HepG2 (cell line): Measurements from ENCODE around the gene RFTN1.

Experiments used
- CEBPB ChIP-seq: IDR thresholded peaks from 2 replicates; pipeline ENCODE4 v1.6.1; 2011; ENCODE audit warnings: low read depth, low read length, improper control_type of control experiment, borderline replicate concordance
- EZH2 ChIP-seq: conservative IDR thresholded peaks from 2 replicates; pipeline ENCODE4 v1.6.1; 2012; ENCODE audit warnings: mild to moderate bottlenecking, low read depth, low read length, moderate library complexity
- HDAC2 ChIP-seq: sonication (generic); formaldehyde crosslinking; IDR thresholded peaks from 2 replicates; pipeline ENCODE4 v1.4.0; 2020; ENCODE audit warnings: missing genetic modification reagents
- HOXA5 ChIP-seq: sonication (generic); formaldehyde crosslinking; IDR thresholded peaks from 2 replicates; pipeline ENCODE4 v1.4.0; 2020; ENCODE audit warnings: missing genetic modification reagents
- KDM1A ChIP-seq: IDR thresholded peaks from 2 replicates; pipeline ENCODE4 v1.6.1; 2016; ENCODE audit warnings: missing compliant biosample characterization
- NFIC ChIP-seq: IDR thresholded peaks from 2 replicates; pipeline ENCODE4 v1.6.1; 2012; ENCODE audit warnings: mild to moderate bottlenecking, low read length, inconsistent platforms
- POLR2A ChIP-seq, 2 experiments: IDR thresholded peaks; 2 replicates each; pipeline ENCODE4 v1.6.1; 2011; ENCODE audit warnings: low read depth in 2 of 2, low read length in 2 of 2, mild to moderate bottlenecking in 1 of 2, moderate library complexity in 1 of 2; ENCODE audit not compliant: insufficient read depth in 1 of 2
- SMARCE1 ChIP-seq: fragments of 450-650 bp; IDR thresholded peaks from 2 replicates; pipeline ENCODE4 v1.6.1; 2017; ENCODE audit warnings: borderline replicate concordance
- TF ChIP-seq, protein P1 (sequence below): sonication (generic); formaldehyde crosslinking; IDR thresholded peaks from 2 replicates; pipeline ENCODE4 v1.8.1; 2022; ENCODE audit warnings: low read depth, mild to moderate bottlenecking, missing genetic modification reagents
- TF ChIP-seq, protein P2 (sequence below): sonication (generic); formaldehyde crosslinking; IDR thresholded peaks from 2 replicates; pipeline ENCODE4 v1.5.0; 2020; ENCODE audit warnings: mild to moderate bottlenecking, missing genetic modification reagents, moderate library complexity
- TF ChIP-seq, protein P3 (sequence below): sonication (generic); formaldehyde crosslinking; IDR thresholded peaks from 2 replicates; pipeline ENCODE4 v1.4.0; 2020; ENCODE audit warnings: low read depth, mild to moderate bottlenecking, missing genetic modification reagents
- TF ChIP-seq, protein P4 (sequence below): sonication (generic); formaldehyde crosslinking; IDR thresholded peaks from 2 replicates; pipeline ENCODE4 v1.4.0; 2020; ENCODE audit warnings: missing genetic modification reagents
- TF ChIP-seq, protein P5 (sequence below): sonication (generic); formaldehyde crosslinking; IDR thresholded peaks from 2 replicates; pipeline ENCODE4 v1.5.1; 2020; ENCODE audit warnings: mild to moderate bottlenecking, missing genetic modification reagents, moderate library complexity
- TF ChIP-seq, protein P6 (sequence below): IDR thresholded peaks from 2 replicates; pipeline ENCODE4 v1.6.1; 2012; ENCODE audit warnings: inconsistent platforms

DNA sequence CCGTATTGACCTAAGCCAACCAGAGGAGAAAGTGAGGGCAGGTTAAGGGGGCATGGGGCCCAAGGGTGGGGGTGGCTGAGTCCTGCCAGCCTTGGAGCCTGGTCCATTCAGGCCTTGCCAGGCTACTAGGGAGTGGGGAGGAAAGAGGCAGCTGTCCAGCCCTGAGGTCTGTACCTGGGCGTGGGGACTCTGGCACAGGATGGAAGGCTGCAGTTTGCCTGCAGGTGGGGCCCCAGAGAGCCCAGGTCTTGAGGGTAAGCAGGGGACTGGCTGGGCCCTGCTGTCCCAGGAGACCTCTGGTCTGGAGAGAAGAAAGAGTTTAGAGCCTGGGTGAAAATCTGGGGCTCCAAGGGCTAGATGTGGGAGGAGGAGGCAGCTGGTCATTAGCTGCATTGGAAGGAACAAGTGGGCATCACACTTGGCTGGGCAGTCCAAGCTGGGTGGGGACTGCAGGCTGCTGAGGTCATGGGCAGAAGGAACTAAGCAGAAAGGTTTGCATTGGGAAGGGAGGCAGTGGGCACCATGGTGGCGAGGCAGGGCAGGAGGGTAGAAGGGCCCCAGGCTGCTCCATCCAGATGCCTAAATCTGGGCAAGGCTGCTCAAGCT lies 140.1 kb downstream of the RFTN1 start:
- TF ChIP-seq KDM1A (CRISPR knock-in tag) (no peak), POLR2A (IDR thresholded peaks at IDR 0.05; ENCODE audit: insufficient read depth in 1 of 2, low read depth in 2 of 2, low read length in 2 of 2) (no peak), CEBPB (no peak), SMARCE1 (no peak), EZH2 (no peak), HOXA5 (CRISPR knock-in tag) (no peak), NFIC (no peak), HDAC2 (CRISPR knock-in tag) (no peak)
- TF ChIP-seq, protein P1, sequence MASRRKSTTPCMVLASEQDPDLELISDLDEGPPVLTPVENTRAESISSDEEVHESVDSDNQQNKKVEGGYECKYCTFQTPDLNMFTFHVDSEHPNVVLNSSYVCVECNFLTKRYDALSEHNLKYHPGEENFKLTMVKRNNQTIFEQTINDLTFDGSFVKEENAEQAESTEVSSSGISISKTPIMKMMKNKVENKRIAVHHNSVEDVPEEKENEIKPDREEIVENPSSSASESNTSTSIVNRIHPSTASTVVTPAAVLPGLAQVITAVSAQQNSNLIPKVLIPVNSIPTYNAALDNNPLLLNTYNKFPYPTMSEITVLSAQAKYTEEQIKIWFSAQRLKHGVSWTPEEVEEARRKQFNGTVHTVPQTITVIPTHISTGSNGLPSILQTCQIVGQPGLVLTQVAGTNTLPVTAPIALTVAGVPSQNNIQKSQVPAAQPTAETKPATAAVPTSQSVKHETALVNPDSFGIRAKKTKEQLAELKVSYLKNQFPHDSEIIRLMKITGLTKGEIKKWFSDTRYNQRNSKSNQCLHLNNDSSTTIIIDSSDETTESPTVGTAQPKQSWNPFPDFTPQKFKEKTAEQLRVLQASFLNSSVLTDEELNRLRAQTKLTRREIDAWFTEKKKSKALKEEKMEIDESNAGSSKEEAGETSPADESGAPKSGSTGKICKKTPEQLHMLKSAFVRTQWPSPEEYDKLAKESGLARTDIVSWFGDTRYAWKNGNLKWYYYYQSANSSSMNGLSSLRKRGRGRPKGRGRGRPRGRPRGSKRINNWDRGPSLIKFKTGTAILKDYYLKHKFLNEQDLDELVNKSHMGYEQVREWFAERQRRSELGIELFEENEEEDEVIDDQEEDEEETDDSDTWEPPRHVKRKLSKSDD = no peak
- TF ChIP-seq, protein P2, sequence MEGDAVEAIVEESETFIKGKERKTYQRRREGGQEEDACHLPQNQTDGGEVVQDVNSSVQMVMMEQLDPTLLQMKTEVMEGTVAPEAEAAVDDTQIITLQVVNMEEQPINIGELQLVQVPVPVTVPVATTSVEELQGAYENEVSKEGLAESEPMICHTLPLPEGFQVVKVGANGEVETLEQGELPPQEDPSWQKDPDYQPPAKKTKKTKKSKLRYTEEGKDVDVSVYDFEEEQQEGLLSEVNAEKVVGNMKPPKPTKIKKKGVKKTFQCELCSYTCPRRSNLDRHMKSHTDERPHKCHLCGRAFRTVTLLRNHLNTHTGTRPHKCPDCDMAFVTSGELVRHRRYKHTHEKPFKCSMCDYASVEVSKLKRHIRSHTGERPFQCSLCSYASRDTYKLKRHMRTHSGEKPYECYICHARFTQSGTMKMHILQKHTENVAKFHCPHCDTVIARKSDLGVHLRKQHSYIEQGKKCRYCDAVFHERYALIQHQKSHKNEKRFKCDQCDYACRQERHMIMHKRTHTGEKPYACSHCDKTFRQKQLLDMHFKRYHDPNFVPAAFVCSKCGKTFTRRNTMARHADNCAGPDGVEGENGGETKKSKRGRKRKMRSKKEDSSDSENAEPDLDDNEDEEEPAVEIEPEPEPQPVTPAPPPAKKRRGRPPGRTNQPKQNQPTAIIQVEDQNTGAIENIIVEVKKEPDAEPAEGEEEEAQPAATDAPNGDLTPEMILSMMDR (CRISPR knock-in tag) = no peak
- TF ChIP-seq, protein P3, sequence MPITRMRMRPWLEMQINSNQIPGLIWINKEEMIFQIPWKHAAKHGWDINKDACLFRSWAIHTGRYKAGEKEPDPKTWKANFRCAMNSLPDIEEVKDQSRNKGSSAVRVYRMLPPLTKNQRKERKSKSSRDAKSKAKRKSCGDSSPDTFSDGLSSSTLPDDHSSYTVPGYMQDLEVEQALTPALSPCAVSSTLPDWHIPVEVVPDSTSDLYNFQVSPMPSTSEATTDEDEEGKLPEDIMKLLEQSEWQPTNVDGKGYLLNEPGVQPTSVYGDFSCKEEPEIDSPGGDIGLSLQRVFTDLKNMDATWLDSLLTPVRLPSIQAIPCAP = no peak
- TF ChIP-seq, protein P4, sequence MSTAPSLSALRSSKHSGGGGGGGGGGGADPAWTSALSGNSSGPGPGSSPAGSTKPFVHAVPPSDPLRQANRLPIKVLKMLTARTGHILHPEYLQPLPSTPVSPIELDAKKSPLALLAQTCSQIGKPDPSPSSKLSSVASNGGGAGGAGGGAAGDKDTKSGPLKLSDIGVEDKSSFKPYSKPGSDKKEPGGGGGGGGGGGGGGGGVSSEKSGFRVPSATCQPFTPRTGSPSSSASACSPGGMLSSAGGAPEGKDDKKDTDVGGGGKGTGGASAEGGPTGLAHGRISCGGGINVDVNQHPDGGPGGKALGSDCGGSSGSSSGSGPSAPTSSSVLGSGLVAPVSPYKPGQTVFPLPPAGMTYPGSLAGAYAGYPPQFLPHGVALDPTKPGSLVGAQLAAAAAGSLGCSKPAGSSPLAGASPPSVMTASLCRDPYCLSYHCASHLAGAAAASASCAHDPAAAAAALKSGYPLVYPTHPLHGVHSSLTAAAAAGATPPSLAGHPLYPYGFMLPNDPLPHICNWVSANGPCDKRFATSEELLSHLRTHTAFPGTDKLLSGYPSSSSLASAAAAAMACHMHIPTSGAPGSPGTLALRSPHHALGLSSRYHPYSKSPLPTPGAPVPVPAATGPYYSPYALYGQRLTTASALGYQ = no peak
- TF ChIP-seq, protein P5, sequence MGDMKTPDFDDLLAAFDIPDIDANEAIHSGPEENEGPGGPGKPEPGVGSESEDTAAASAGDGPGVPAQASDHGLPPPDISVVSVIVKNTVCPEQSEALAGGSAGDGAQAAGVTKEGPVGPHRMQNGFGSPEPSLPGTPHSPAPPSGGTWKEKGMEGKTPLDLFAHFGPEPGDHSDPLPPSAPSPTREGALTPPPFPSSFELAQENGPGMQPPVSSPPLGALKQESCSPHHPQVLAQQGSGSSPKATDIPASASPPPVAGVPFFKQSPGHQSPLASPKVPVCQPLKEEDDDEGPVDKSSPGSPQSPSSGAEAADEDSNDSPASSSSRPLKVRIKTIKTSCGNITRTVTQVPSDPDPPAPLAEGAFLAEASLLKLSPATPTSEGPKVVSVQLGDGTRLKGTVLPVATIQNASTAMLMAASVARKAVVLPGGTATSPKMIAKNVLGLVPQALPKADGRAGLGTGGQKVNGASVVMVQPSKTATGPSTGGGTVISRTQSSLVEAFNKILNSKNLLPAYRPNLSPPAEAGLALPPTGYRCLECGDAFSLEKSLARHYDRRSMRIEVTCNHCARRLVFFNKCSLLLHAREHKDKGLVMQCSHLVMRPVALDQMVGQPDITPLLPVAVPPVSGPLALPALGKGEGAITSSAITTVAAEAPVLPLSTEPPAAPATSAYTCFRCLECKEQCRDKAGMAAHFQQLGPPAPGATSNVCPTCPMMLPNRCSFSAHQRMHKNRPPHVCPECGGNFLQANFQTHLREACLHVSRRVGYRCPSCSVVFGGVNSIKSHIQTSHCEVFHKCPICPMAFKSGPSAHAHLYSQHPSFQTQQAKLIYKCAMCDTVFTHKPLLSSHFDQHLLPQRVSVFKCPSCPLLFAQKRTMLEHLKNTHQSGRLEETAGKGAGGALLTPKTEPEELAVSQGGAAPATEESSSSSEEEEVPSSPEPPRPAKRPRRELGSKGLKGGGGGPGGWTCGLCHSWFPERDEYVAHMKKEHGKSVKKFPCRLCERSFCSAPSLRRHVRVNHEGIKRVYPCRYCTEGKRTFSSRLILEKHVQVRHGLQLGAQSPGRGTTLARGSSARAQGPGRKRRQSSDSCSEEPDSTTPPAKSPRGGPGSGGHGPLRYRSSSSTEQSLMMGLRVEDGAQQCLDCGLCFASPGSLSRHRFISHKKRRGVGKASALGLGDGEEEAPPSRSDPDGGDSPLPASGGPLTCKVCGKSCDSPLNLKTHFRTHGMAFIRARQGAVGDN (CRISPR knock-in tag) = no peak
- TF ChIP-seq, protein P6, sequence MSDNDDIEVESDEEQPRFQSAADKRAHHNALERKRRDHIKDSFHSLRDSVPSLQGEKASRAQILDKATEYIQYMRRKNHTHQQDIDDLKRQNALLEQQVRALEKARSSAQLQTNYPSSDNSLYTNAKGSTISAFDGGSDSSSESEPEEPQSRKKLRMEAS = no peak
